Measurements from ENCODE around the gene DEPDC5. TPM values are rescaled to one million over a fixed set of nuclear protein-coding genes. Genes with fewer than 3 reads are reported as not detected.

Gene DEPDC5
- total RNA-seq, 1 experiment from 2014 or later: 39.3 TPM

- no peak for TF ChIP-seq CTCF (conservative IDR thresholded peaks at IDR 0.05; ENCODE audit: low read depth, low read length)
- no peak for TF ChIP-seq EZH2 (IDR thresholded peaks at IDR 0.05; ENCODE audit: borderline replicate concordance, low read depth, low read length, poor library complexity, severe bottlenecking)
- no TSS peak for BruUV-seq (replicated peaks)
- Histone ChIP-seq H3K4me1 (ENCODE audit: insufficient read depth, low read length, poor library complexity, severe bottlenecking) (no peaks in the 10 kb centered on the region), H3K9me3 (ENCODE audit: low read depth, low read length, poor library complexity, severe bottlenecking) (no peaks in the 10 kb centered on the region), H3K4me3 (ENCODE audit: low read depth, low read length, poor library complexity, severe bottlenecking) (no peak overlapping the region), H3K27ac (ENCODE audit: low read depth, low read length, poor library complexity, severe bottlenecking) (no peak overlapping the region), H3K27me3 (replicated peaks; ENCODE audit: insufficient read depth, low read depth, low read length, poor library complexity) (no peaks in the 10 kb centered on the region), H3K36me3 (ENCODE audit: insufficient read depth, low read length, poor library complexity, severe bottlenecking) (no peaks in the 10 kb centered on the region)
- ChIA-PET POLR2A (ENCODE audit: low non-redundant PET) (no interaction called here), CTCF (no interaction called here)
- intact Hi-C loops (cut with micrococcal nuclease; ENCODE audit: unreplicated experiment): no loop called here
- DNase-seq (ENCODE audit: low spot score): no peak
Measured at GRCh38 chr22:31920306-31920705, 166.5 kb downstream of the DEPDC5 start.

- Histone ChIP-seq H3K4me1 (ENCODE audit: insufficient read depth, low read length, poor library complexity, severe bottlenecking) (no peaks in the 10 kb centered on the region), H3K4me3 (ENCODE audit: low read depth, low read length, poor library complexity, severe bottlenecking) (no peak overlapping the region), H3K27me3 (replicated peaks; ENCODE audit: insufficient read depth, low read depth, low read length, poor library complexity) (no peaks in the 10 kb centered on the region), H3K36me3 (ENCODE audit: insufficient read depth, low read length, poor library complexity, severe bottlenecking) (no peaks in the 10 kb centered on the region), H3K9me3 (ENCODE audit: low read depth, low read length, poor library complexity, severe bottlenecking) (no peaks in the 10 kb centered on the region), H3K27ac (ENCODE audit: low read depth, low read length, poor library complexity, severe bottlenecking) (no peak overlapping the region)
- TF ChIP-seq CTCF (conservative IDR thresholded peaks at IDR 0.05; ENCODE audit: low read depth, low read length) (no peak), EZH2 (IDR thresholded peaks at IDR 0.05; ENCODE audit: borderline replicate concordance, low read depth, low read length, poor library complexity, severe bottlenecking) (no peak)
- BruUV-seq (replicated peaks): no TSS peak
- POLR2A ChIA-PET (ENCODE audit: low non-redundant PET): no interaction called here
- no peak for DNase-seq (ENCODE audit: low spot score)
- intact Hi-C loops (cut with micrococcal nuclease; ENCODE audit: unreplicated experiment): no loop called here
- CTCF ChIA-PET: no interaction called here
Measured at GRCh38 chr22:31921106-31921505, 167.3 kb downstream of the DEPDC5 start.

- POLR2A ChIA-PET (ENCODE audit: low non-redundant PET): interaction anchor here (0.6 kb wide), 1 partner anchor 814 kb away, joined by 5 read pairs; no protein-coding TSS in a partner anchor
Measured at GRCh38 chr22:31922534-31922933, 168.7 kb downstream of the DEPDC5 start.

More at GRCh38 chr22:31922534-31922933, 168.7 kb downstream of the DEPDC5 start:
- no peak for TF ChIP-seq EZH2 (IDR thresholded peaks at IDR 0.05; ENCODE audit: borderline replicate concordance, low read depth, low read length, poor library complexity, severe bottlenecking)
- no peak for TF ChIP-seq CTCF (conservative IDR thresholded peaks at IDR 0.05; ENCODE audit: low read depth, low read length)
- Histone ChIP-seq H3K27me3 (replicated peaks; ENCODE audit: insufficient read depth, low read depth, low read length, poor library complexity) (peaks cover 2% of the 10 kb centered on the region), H3K27ac (ENCODE audit: low read depth, low read length, poor library complexity, severe bottlenecking) (no peak overlapping the region), H3K4me1 (ENCODE audit: insufficient read depth, low read length, poor library complexity, severe bottlenecking) (no peaks in the 10 kb centered on the region), H3K36me3 (ENCODE audit: insufficient read depth, low read length, poor library complexity, severe bottlenecking) (no peaks in the 10 kb centered on the region), H3K4me3 (ENCODE audit: low read depth, low read length, poor library complexity, severe bottlenecking) (no peak overlapping the region), H3K9me3 (ENCODE audit: low read depth, low read length, poor library complexity, severe bottlenecking) (no peaks in the 10 kb centered on the region)
- intact Hi-C loops (cut with micrococcal nuclease; ENCODE audit: unreplicated experiment): no loop called here
- no TSS peak for BruUV-seq (replicated peaks)
- DNase-seq (ENCODE audit: low spot score): no peak
- CTCF ChIA-PET: no interaction called here

Measured in A673 (cell line).